Suppressor macrophage treated with lipopolysaccharide for 1 hour (primary cell): Measurements from ENCODE around the gene TREX2.
"Not testable (repeated sequence)": the region's sequence is repeated elsewhere in the genome, so short reads cannot be mapped to it uniquely, and the experiment has no call there.

ENCODE experiments used
- DNase-seq, 3 donors: peaks; one replicate each; pipeline ENCODE4 v3.0.0-alpha.2; 2020 to 2022

Gene TREX2

DNA sequence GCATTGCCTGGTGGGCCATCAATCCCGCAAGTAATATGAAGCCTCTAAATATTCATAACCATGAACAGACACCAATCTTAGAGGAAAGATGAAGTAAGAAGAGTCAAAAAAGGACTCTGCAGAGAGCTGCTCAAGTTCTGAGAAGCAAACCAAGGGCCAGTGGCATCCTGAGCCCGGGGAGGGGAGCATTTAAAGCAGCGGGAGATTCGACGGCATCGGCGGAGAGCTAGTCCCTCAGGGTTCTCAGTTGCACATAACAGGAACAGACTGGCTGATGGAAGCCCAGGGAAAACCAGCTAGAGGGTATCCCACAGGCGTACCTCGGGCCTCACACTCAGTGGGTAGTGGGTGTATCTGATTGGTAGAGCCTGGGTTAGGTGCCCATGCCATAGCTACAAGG is 39.8 kb downstream of the TREX2 start:
- DNase-seq: no peak

- no peak for DNase-seq
These were observed 40.4 kb downstream of the TREX2 start for GRCh38 chrX:153405426-153405825.

- not testable (repeated sequence) for DNase-seq
These were observed 41.5 kb downstream of the TREX2 start for GRCh38 chrX:153404333-153404732.

DNA sequence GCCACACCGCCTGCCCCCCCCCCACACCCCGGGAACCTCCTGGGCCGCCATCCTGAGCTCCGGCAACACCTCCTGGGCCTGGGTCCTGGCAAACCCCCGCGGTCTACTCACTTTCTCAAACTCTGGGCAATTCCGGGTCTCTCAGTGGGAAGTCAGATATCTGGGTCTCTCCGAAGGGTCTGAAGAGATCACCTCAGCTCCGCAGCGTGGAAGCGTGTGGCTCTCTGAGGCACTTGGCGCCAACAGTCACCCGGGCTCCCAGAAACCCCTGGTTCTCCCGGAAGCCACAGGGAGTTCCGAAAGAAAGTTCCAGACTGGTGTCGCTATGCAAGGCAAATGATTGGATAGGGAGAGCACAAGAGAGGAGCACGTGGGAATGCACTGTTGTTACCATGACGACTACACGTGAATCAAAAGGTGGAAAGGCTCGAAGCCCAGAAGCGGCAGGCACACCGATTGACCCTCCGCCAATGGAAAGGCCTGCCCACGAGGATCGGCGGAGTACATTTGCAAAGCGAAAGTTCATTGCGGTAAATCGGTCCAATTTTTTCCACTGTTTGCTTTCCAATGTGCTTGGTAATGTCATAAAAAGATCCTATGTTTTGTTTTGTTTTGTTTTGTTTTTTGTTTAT is 44.6 kb downstream of the TREX2 start, which contains the start of gene PNMA6E:
Gene PNMA6E (minus strand): TSS at position 218 of the 632 bp plus-strand sequence. CDS start 2,501 bp downstream, outside the sequence.
- no peak for DNase-seq

DNA sequence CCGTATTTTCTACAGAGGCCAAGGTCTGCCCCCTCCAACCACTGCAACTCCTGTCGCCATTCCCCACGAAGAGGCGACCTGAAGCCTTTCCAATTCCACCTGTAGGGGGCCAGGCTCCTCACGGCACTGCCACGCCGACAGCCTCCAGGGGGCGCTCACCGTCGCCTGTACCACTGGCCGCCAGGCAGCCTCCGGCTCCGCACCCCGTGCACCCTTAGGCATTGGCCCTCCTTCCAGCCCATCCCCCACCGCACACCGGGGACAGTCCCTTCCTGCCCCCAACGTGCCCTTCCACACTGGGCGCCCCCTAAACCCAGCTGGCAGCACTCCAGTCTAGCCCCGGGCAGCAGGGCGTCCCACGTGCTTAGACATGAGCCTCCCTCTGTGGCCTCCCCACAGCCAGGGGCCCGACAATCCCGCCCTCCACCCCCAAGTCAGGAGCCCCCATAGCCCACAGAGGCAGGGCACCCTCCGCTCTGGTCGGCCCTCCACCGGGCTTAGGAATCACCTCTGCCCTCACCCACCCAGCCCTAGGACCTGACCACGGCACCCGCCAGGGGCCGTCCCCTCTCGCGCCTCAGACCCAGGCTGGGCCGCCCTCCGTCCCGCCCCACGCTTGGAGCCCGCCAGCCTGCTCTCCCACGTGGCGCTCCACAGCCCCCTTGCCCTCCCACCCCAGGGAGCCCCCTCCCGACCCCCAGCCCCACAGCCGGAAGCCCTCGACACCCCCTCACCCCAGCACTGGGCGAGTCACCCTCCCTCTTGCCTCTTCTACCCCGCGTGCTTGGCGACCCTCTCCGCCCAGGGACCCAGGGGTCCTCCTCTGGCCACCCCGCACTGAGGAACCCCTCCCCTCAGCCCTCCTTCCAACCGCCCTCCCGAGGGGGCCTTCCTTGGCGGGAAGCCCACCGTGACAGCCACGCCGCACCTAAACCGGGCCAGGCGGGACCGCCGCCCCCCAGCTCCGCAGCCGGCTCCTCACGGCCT is 45.4 kb downstream of the TREX2 start:
- peak; percentile 51 to 77 (median 60) for DNase-seq

- DNase-seq: no peak
These were observed 47.4 kb downstream of the TREX2 start for GRCh38 chrX:153398275-153398960.

- DNase-seq: no peak
These were observed 48.4 kb downstream of the TREX2 start for GRCh38 chrX:153397256-153397960.

- no peak for DNase-seq
These were observed 49.3 kb downstream of the TREX2 start for GRCh38 chrX:153396320-153397195.

GRCh38 chrX:153395613-153396319 is 50.1 kb downstream of the TREX2 start:
- DNase-seq: no peak

GRCh38 chrX:153394612-153395011 is 51.2 kb downstream of the TREX2 start:
- no peak for DNase-seq
